Measurements from ENCODE around the gene PKP2. TPM values are rescaled to one million over a fixed set of nuclear protein-coding genes. Genes with fewer than 3 reads are reported as not detected.

PKP2 gene
- total RNA-seq, 2 donors from 2014 or later = 0.12 to 0.39 TPM

Other genes with a start within 250 kb of the PKP2 start
- 10 to 100 TPM; 60.0 to 60.3 TPM for gene DNM1L, start 217.5 kb downstream of the PKP2 start, total RNA-seq
- 10 to 100 TPM; 14.5 to 25.4 TPM for gene YARS2, start 140.9 kb downstream of the PKP2 start, total RNA-seq